Epithelial cell of proximal tubule (primary cell): ENCODE results near the gene ITGA11. TPM values are rescaled to one million over a fixed set of nuclear protein-coding genes. Genes with fewer than 3 reads are reported as not detected.

Experiments used
- DNase-seq: peaks from one replicate; pipeline ENCODE4 v3.0.0-alpha.2; 2011; ENCODE audit warnings: low read depth
- H3K4me3 ChIP-seq: 2 replicates; pipeline ENCODE4 v1.5.1; 2011; ENCODE audit warnings: low read depth, mild to moderate bottlenecking, low read length
- CTCF ChIP-seq: conservative IDR thresholded peaks from 2 replicates; pipeline ENCODE4 v1.5.1; 2012; ENCODE audit warnings: low read depth, mild to moderate bottlenecking, low read length
- total RNA-seq: library from RNA; depleted of rRNA; stranded (reverse); fragments of >200 nt; gene quantifications from 2 replicates; pipeline ENCODE4 v1.2.3, GENCODE V29; 2015

ITGA11 gene
- total RNA-seq, 1 donor from 2014 or later = 1.6 TPM

GRCh38 chr15:68411735-68412134 lies 20.2 kb downstream of the ITGA11 start:
- DNase-seq = no peak
- H3K4me3 ChIP-seq = no peak overlapping the region
- no peak for TF ChIP-seq CTCF

GRCh38 chr15:68411343-68411675 lies 20.7 kb downstream of the ITGA11 start:
- H3K4me3 ChIP-seq = no peak overlapping the region
- no peak for DNase-seq

GRCh38 chr15:68410466-68411342 lies 21.3 kb downstream of the ITGA11 start:
- no peak overlapping the region for H3K4me3 ChIP-seq
- TF ChIP-seq CTCF = no peak
- DNase-seq = no peak

More at GRCh38 chr15:68411343-68411675, 20.7 kb downstream of the ITGA11 start:
- no peak for TF ChIP-seq CTCF

- H3K4me3 ChIP-seq = no peak overlapping the region
- no peak for DNase-seq
- no peak for TF ChIP-seq CTCF
These were observed 22.1 kb downstream of the ITGA11 start for GRCh38 chr15:68409736-68410370.

- H3K4me3 ChIP-seq = no peak overlapping the region
- DNase-seq = no peak
- no peak for TF ChIP-seq CTCF
These were observed 23.0 kb downstream of the ITGA11 start for GRCh38 chr15:68408971-68409370.

- no peak for DNase-seq
- no peak for TF ChIP-seq CTCF
- H3K4me3 ChIP-seq = no peak overlapping the region
These were observed 23.8 kb downstream of the ITGA11 start for GRCh38 chr15:68407886-68408881.
